ENCODE measurements around the gene EXOC3L4. TPM values are rescaled to one million over a fixed set of nuclear protein-coding genes. Genes with fewer than 3 reads are reported as not detected.

Gene EXOC3L4
- polyA plus RNA-seq, 1 donor (not counting 4 experiments of a cell fraction or from before 2014, with no cell fraction given): not detected

DNA sequence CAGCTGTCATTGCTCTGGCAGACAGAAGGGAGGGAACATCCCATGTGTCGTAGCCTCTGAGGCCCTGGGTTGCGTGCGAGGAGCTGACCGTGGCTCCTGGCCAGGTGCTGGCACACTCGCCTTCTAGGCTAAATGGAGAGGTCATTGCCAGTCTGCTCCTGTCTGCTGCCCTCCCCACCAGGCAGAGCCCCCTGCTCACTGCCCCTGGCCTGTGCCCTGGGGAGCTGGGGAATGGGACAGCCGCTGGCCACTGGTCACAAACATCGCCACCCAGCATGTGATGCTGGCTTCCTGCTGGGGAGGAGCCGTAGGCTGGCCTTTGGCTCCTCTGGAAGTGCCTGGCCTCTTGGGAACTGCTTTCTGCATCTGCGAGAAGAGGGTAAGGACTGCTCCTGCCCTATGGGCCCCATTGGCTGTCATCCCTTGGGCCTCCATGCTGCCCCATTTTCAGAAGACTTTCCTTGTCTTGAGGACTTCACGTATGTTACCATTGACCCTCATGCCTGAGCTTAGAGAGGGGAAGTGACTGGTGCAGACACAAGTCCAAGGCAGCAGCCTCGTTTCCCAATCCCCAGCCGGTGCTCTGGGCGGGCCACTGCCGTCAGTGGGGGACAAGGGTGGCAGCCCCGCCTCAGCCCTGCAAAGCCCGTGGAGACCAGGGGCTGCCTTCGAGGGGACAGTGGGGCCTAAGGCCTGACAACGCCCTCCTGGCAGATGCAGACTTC, 26.8 kb downstream of the EXOC3L4 start:
- Histone ChIP-seq H3K4me3 (ENCODE audit: control insufficient read depth in 2 of 3, extremely low read depth in 1 of 3, insufficient read depth in 2 of 3, low read depth in 1 of 3, low read length in 3 of 3) (no peak overlapping the region), H3K4me1 (ENCODE audit: control insufficient read depth, extremely low read depth, insufficient read depth, low read length) (peaks cover 7% of the 10 kb centered on the region), H3K27me3 (ENCODE audit: control insufficient read depth, extremely low read depth, insufficient read depth, low read length) (peaks cover 48% of the 10 kb centered on the region), H3K79me2 (ENCODE audit: control insufficient read depth, insufficient read depth, low read length) (no peaks in the 10 kb centered on the region), H2AFZ (ENCODE audit: control insufficient read depth, low read length) (no peak overlapping the region), H3K4me2 (ENCODE audit: control insufficient read depth, extremely low read depth, insufficient read depth, low read depth, low read length) (no peak overlapping the region), H3K9me1 (ENCODE audit: control insufficient read depth, extremely low read depth, insufficient read depth, low read length) (no peaks in the 10 kb centered on the region), H3K27ac (ENCODE audit: control insufficient read depth, insufficient read depth, low read length) (no peak overlapping the region), H3K9ac (ENCODE audit: control insufficient read depth, extremely low read depth, insufficient read depth, low read length) (no peak overlapping the region), H3K36me3 (ENCODE audit: control insufficient read depth in 2 of 2, extremely low read depth in 1 of 2, insufficient read depth in 2 of 2, low read length in 2 of 2) (no peaks in the 10 kb centered on the region), H3K9me3 (ENCODE audit: control insufficient read depth, low read depth, low read length) (no peaks in the 10 kb centered on the region), H4K20me1 (ENCODE audit: control insufficient read depth, extremely low read depth, insufficient read depth, low read length) (no peaks in the 10 kb centered on the region)
- no peak for DNase-seq (ENCODE audit: low read depth, low spot score)
- no peak for FAIRE-seq
- TF ChIP-seq, protein P1, sequence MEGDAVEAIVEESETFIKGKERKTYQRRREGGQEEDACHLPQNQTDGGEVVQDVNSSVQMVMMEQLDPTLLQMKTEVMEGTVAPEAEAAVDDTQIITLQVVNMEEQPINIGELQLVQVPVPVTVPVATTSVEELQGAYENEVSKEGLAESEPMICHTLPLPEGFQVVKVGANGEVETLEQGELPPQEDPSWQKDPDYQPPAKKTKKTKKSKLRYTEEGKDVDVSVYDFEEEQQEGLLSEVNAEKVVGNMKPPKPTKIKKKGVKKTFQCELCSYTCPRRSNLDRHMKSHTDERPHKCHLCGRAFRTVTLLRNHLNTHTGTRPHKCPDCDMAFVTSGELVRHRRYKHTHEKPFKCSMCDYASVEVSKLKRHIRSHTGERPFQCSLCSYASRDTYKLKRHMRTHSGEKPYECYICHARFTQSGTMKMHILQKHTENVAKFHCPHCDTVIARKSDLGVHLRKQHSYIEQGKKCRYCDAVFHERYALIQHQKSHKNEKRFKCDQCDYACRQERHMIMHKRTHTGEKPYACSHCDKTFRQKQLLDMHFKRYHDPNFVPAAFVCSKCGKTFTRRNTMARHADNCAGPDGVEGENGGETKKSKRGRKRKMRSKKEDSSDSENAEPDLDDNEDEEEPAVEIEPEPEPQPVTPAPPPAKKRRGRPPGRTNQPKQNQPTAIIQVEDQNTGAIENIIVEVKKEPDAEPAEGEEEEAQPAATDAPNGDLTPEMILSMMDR (optimal IDR thresholded peaks at IDR 0.05 in 1 of 3, IDR thresholded peaks at IDR 0.05 in 1 of 3, conservative IDR thresholded peaks at IDR 0.05 in 1 of 3; ENCODE audit: extremely low read depth in 1 of 3, insufficient read depth in 2 of 3, low read length in 3 of 3): no peak
- TF ChIP-seq EZH2 (IDR thresholded peaks at IDR 0.05; ENCODE audit: low read length): no peak
- dilution Hi-C loops (cut with MboI; ENCODE audit: extremely low pct_ligation_motif_present, low sequenced_read_pairs): no loop called here

DNA sequence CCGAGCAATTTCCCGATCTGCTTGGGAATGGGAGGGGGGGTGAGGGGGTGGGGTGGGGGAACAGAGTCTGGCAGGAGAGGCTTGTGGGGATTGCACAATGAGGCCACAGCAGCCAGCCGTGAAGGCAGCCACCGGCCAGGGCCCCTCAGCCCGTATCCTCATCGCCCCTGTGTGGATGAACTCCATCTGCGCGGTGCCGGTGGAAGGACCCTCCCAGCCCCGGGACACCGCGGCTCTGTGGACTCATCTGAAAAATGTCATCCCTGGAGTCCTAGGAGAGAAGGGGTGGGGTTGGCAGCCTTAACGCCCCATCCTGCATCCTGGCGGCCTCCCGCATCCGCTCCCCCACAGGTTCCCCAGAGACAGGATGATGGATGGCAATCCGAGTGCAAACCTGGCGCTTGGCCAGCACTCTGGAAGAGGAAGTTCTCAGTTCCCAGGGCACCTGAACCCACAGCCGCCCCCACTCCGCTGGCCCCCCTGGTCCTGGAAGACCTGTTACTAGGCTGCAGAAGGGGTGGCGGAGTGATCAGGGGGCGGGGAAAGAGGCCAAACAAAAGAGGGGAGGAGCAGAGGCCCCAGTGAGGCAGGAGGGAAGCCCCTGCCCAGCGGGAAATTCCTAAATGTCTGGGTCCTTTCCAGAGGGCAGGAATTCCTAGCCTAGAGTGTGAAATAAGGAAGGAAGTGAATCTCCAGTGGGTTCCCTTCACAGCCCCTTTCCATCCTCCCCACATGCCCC, 27.5 kb downstream of the EXOC3L4 start:
- TF ChIP-seq, protein P1 (optimal IDR thresholded peaks at IDR 0.05 in 1 of 3, IDR thresholded peaks at IDR 0.05 in 1 of 3, conservative IDR thresholded peaks at IDR 0.05 in 1 of 3; ENCODE audit: extremely low read depth in 1 of 3, insufficient read depth in 2 of 3, low read length in 3 of 3): no peak
- no peak for TF ChIP-seq EZH2 (IDR thresholded peaks at IDR 0.05; ENCODE audit: low read length)
- Histone ChIP-seq H2AFZ (ENCODE audit: control insufficient read depth, low read length) (no peak overlapping the region), H3K27ac (ENCODE audit: control insufficient read depth, insufficient read depth, low read length) (no peak overlapping the region), H3K9me3 (ENCODE audit: control insufficient read depth, low read depth, low read length) (no peaks in the 10 kb centered on the region), H3K27me3 (ENCODE audit: control insufficient read depth, extremely low read depth, insufficient read depth, low read length) (peaks cover 51% of the 10 kb centered on the region), H4K20me1 (ENCODE audit: control insufficient read depth, extremely low read depth, insufficient read depth, low read length) (no peaks in the 10 kb centered on the region), H3K9ac (ENCODE audit: control insufficient read depth, extremely low read depth, insufficient read depth, low read length) (no peak overlapping the region), H3K79me2 (ENCODE audit: control insufficient read depth, insufficient read depth, low read length) (no peaks in the 10 kb centered on the region), H3K4me1 (ENCODE audit: control insufficient read depth, extremely low read depth, insufficient read depth, low read length) (peaks cover 9% of the 10 kb centered on the region), H3K36me3 (ENCODE audit: control insufficient read depth in 2 of 2, extremely low read depth in 1 of 2, insufficient read depth in 2 of 2, low read length in 2 of 2) (no peaks in the 10 kb centered on the region), H3K9me1 (ENCODE audit: control insufficient read depth, extremely low read depth, insufficient read depth, low read length) (no peaks in the 10 kb centered on the region), H3K4me3 (ENCODE audit: control insufficient read depth in 2 of 3, extremely low read depth in 1 of 3, insufficient read depth in 2 of 3, low read depth in 1 of 3, low read length in 3 of 3) (no peak overlapping the region), H3K4me2 (ENCODE audit: control insufficient read depth, extremely low read depth, insufficient read depth, low read depth, low read length) (no peak overlapping the region)
- FAIRE-seq (no peak), DNase-seq (ENCODE audit: low read depth, low spot score) (no peak)
- dilution Hi-C loops (cut with MboI; ENCODE audit: extremely low pct_ligation_motif_present, low sequenced_read_pairs): no loop called here
